GDM1 (cell line): Measurements from ENCODE around the gene LKAAEAR1.
"Not testable (repeated sequence)": the region's sequence is repeated elsewhere in the genome, so short reads cannot be mapped to it uniquely, and the experiment has no call there.

Experiments
- DNase-seq: peaks from one replicate; lab custom pipeline; 2025; lab: John Stamatoyannopoulos, UW

The LKAAEAR1 gene, protein sequence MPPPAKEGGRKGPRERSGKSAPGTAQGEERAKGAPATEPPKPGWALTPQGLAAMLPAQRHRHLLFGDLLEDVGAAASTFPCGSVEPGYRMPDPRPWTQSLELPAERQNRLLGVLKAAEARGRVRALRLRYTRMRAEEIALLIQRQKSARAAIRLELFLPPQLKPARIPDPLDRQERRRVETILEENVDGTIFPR

GRCh38 chr20:64083804-64084684, at the start of gene LKAAEAR1:
LKAAEAR1 (minus strand) TSS chr20:64084398; CDS start chr20:64084219, 179 bp downstream.
- no peak for DNase-seq

GRCh38 chr20:64131406-64131805, 47.2 kb upstream of the LKAAEAR1 start:
- peak; percentile 16 for DNase-seq

DNA sequence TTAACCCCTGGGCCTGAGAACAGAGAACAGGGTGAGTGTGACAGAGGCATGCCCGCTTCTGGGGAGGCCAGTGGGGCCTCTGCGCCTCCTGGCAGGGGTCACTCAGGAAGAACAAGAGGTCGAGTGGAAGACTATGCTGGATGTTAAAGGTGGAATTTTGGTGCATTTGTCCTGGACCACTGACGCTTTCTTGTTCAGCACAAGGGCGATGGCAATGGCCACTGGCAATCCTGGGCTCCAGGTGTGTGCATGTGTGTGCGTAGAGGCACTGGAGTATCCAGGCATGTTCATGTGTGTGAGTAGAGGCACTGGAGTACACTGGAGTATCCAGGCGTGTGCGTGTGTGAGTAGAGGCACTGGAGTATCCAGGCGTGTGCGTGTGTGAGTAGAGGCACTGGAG, 46.7 kb upstream of the LKAAEAR1 start:
- no peak for DNase-seq

- DNase-seq, result no peak
These were observed 46.1 kb upstream of the LKAAEAR1 start for GRCh38 chr20:64130271-64130670.

DNA sequence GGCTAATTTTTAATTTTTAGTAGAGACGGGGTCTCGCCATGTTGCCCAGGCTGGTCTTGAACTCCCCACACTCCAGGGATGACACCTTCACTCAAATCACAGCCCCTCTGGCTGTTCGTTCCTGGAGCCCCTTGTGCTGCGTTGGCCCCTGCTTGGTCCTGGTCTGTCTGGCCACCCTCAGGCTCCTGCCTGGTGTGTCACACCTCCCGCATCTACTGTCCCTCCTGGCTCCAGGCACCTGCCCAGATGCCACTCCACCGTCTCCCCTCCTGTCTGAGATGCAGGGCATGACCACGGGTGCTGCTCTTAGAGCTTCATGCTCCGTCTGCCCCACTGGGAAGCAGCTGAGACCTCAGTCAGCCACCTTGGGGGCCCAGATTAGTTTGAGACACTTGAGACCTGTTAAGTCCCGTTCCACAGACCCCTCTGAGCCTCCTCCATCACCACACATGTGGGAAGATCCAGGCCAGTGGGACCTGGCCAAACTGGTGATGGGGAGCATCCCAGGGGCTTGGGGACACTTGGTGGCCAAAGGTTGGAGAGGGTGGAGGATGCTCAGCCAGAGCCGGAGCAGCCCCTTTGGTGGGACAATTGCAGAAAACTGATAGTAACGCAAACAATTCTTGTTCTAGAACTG, 45.1 kb upstream of the LKAAEAR1 start:
- no peak for DNase-seq

- not testable (repeated sequence) for DNase-seq
These were observed 39.3 kb upstream of the LKAAEAR1 start for GRCh38 chr20:64123517-64123916.

- not testable (repeated sequence) for DNase-seq
These were observed 38.7 kb upstream of the LKAAEAR1 start for GRCh38 chr20:64122927-64123326.

DNA sequence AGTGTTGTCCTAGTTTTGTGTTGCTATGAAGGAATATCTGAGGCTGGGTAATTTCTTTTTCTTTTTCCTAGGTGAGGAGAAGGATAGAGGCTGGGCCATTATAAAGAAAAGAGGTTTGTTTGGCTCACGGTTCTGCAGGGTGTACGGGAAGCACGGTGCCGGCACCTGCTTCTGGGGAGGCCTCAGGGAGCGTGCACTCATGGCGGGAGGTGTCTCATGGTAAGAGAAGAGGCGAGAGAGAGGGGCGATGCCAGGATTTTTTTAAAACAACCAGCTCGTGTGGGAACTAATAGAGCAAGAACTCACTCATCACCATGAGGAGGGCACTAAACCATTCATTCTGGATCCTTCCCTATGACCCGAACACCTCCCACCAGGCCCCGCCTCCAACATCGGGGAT, 37.4 kb upstream of the LKAAEAR1 start:
- DNase-seq, result no peak

- no peak for DNase-seq
These were observed 35.6 kb upstream of the LKAAEAR1 start for GRCh38 chr20:64119681-64120341.

GRCh38 chr20:64119301-64119680, 35.1 kb upstream of the LKAAEAR1 start:
- no peak for DNase-seq

DNA sequence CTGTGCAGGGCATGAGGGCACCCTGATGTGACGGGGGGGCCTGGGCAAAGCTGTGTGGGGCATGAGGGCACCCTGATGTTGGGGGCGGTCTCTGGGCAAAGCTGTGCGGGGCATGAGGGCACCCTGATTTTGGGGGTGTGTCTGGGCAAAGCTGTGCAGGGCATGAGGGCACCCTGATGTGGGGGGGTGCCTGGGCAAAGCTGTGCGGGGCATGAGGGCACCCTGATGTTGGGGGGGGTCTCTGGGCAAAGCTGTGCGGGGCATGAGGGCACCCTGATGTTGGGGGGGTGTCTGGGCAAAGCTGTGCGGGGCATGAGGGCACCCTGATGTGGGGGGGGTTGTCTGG, 33.2 kb upstream of the LKAAEAR1 start:
- not testable (repeated sequence) for DNase-seq

DNA sequence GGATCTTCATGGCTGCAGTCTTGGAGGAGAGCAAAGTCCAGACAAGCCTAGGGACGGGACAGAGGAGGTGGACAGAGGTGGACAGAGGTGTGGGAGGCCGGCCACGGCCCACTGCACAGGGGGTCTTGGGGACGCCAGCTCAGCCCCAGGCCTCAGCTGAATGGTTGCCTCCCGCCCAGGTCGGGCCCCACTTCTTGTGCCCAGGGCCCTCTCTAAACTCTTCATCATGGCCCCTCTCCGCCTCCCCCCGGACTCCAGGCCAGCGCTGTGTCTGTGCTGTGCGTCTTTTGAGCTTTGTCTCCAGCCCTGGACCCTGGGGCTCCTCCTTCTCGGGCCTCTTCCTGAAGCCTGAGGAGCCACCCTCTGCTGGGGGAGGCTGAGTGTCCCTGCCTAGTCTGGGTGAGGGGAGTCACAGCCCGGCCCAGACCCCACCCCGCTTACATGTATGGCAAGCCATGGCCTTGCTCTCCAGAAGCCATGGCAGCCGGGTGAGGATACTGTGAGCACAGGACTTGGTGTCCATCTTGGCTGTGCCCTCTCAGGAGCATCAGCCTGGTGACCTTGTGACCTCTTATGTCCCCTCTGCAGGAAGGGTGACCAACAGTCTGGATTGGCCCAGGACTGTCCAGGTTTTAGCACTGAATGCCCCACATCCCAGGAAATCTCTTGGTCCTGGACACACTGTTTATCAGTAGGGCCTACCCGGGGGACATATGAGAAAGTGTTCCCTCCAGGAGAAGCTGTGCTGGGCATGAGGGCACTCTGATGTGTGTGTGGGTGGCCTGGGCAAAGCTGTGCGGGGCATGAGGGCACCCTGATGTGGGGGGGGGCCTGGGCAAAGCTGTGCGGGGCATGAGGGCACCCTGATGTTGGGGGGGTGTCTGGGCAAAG, 32.6 kb upstream of the LKAAEAR1 start:
- DNase-seq, result no peak

DNA sequence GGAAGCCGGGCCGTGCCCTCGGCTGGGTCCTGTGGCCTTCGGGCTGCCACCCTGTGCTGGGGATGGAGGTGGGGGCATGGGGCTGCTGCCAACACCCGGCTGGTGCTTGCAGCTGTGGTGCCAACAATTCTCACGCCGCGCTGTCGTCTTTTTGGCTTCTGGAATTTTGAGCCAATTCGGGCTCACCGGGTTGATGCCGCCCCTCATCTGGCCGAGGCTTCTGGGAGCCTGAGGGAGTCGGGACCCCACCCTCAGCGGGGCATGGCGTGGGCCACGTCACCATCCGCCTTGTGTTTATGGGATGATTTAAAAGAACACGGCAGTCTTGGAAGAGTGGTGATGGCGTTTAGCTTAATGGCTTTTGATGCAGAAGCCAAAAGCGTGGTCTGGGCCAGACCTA, 31.8 kb upstream of the LKAAEAR1 start:
- no peak for DNase-seq

- no peak for DNase-seq
These were observed 31.1 kb upstream of the LKAAEAR1 start for GRCh38 chr20:64115171-64115911.

DNA sequence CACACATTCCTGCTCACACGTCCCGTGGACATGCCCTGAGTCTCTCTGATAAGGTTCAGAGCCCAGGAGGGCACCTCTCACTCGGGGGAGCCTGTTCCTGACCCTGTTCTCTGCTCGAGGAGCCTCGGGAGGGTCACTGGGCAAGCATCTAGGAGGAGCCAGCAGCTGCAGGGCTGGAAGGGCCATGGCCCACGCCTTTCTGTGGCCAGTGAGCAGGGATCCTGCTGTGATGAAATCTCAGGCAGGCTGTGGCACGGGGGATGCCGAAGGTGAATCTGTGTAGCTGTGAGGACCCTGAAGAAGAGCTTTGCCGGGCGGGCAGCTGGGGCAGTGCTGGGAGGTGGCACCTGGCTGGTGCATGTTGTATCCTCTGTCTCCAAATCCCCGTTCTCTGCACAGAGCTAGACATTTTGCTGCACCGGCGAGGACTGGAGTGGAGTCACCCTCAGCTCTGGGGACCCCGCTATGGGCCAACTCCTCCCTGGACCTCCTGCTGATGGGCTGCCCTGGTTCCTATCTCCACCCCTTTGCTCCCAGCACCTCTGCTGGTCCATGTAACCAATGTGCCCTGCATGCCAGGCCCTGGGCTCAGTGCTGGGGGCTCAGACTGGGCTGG, 30.3 kb upstream of the LKAAEAR1 start:
- no peak for DNase-seq

DNA sequence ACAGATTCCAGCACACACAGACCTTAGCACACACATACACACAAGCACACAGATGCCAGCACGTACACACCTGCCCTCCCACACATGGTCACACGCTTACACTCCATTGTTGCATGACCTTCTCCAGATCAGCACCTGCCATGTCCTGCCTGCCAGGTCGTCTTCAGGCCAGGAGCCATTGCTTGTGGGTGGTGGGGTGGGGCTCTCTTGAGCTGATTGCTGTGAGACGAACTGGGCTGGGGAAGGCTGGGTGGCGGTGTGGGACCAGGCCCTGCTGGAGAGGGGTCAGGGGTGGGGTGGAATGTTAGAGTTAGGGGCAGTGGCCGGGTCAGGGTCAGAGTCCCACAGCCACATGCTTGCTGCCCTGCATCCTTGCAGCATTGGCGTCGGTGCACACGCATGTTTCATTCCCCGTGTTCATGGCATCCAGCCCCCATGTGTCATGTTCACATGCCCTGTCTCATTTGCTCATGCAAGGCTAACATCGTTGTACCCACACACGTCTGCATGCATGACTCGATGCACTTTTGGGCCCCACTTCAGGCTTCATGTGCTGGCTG, 29.7 kb upstream of the LKAAEAR1 start:
- DNase-seq, result no peak

DNA sequence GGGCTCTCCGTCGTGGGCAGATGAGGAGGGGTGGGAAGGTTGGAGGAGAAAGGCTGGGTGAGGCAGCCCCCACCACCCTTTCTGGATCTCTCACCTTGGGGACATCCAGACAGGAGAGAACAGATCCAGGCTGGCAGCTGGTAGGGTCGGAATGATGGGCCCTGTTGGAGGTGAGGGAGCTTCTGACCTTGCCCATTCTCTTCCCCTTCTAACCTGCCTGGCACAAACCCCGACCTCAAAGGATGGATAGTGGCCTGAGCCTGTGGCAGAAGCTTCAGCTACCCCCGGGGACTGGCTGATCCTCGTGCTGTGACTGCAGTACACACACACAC, 29.2 kb upstream of the LKAAEAR1 start:
- no peak for DNase-seq

- no peak for DNase-seq
These were observed 28.7 kb upstream of the LKAAEAR1 start for GRCh38 chr20:64112691-64113443.

- peak; percentile 51 for DNase-seq
These were observed 27.8 kb upstream of the LKAAEAR1 start for GRCh38 chr20:64111841-64112641.
